Measurements from ENCODE around the gene CRB3. TPM values are rescaled to one million over a fixed set of nuclear protein-coding genes. Genes with fewer than 3 reads are reported as not detected.

The CRB3 gene
- polyA plus RNA-seq, 1 donor (not counting 4 experiments of a cell fraction or from before 2014, with no cell fraction given), result 6.1 TPM

DNA sequence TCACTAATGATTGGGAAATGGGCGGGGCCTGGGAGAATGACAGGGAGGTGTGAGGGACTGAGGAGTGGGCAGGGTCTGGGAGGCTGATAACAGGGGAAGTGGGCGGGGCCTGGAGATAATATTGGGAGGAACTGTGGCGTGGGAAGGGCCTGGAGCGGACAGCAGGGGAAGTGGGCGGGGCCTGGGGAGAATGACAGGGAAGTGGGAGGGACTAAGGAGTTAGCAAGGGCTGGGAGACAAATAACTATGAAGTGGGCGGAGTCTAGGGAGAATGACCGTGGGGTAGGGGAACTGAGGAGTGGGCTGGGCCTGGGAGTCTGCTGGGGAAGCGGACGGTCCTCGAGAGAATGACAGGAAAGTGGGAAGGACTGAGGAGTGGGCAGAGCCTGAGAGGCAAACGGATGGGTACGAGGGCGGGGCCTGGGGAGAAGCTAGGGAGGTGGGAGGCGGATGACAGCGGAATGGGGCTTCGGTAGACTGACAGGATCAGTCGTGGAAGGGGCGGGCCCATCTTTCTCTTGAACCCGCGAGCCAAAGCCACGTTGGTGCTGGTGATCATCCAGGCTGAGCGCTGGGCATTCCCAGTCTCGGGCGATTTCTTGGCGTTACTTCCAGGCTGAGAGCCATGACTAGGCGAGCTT, 52.1 kb downstream of the CRB3 start:
- no peaks in the 10 kb centered on the region for H3K27me3 ChIP-seq (ENCODE audit: control insufficient read depth, extremely low read depth, insufficient read depth, low read length)
- H3K9me1 ChIP-seq (ENCODE audit: control insufficient read depth, extremely low read depth, insufficient read depth, low read length), result no peaks in the 10 kb centered on the region
- H3K4me2 ChIP-seq (ENCODE audit: control insufficient read depth, extremely low read depth, insufficient read depth, low read depth, low read length), result peak overlapping the region; percentile 99
- TF ChIP-seq, protein P1, sequence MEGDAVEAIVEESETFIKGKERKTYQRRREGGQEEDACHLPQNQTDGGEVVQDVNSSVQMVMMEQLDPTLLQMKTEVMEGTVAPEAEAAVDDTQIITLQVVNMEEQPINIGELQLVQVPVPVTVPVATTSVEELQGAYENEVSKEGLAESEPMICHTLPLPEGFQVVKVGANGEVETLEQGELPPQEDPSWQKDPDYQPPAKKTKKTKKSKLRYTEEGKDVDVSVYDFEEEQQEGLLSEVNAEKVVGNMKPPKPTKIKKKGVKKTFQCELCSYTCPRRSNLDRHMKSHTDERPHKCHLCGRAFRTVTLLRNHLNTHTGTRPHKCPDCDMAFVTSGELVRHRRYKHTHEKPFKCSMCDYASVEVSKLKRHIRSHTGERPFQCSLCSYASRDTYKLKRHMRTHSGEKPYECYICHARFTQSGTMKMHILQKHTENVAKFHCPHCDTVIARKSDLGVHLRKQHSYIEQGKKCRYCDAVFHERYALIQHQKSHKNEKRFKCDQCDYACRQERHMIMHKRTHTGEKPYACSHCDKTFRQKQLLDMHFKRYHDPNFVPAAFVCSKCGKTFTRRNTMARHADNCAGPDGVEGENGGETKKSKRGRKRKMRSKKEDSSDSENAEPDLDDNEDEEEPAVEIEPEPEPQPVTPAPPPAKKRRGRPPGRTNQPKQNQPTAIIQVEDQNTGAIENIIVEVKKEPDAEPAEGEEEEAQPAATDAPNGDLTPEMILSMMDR (optimal IDR thresholded peaks at IDR 0.05 in 1 of 3, IDR thresholded peaks at IDR 0.05 in 1 of 3, conservative IDR thresholded peaks at IDR 0.05 in 1 of 3; ENCODE audit: extremely low read depth in 1 of 3, insufficient read depth in 2 of 3, low read length in 3 of 3), result no peak
- no peak for TF ChIP-seq EZH2 (IDR thresholded peaks at IDR 0.05; ENCODE audit: low read length)
- H4K20me1 ChIP-seq (ENCODE audit: control insufficient read depth, extremely low read depth, insufficient read depth, low read length), result no peaks in the 10 kb centered on the region
- FAIRE-seq (peak; percentile 51), DNase-seq (ENCODE audit: low read depth, low spot score) (peak; percentile 77)
- H3K27ac ChIP-seq (ENCODE audit: control insufficient read depth, insufficient read depth, low read length), result peak overlapping the region; percentile 47
- H3K79me2 ChIP-seq (ENCODE audit: control insufficient read depth, insufficient read depth, low read length), result no peaks in the 10 kb centered on the region
- H3K9me3 ChIP-seq (ENCODE audit: control insufficient read depth, low read depth, low read length), result no peaks in the 10 kb centered on the region
- no peaks in the 10 kb centered on the region for H3K36me3 ChIP-seq (ENCODE audit: control insufficient read depth in 2 of 2, extremely low read depth in 1 of 2, insufficient read depth in 2 of 2, low read length in 2 of 2)
- H3K4me3 ChIP-seq (ENCODE audit: control insufficient read depth in 2 of 3, extremely low read depth in 1 of 3, insufficient read depth in 2 of 3, low read depth in 1 of 3, low read length in 3 of 3), result peak overlapping the region; percentile 57 to 80 (median 79)
- dilution Hi-C loops (cut with MboI; ENCODE audit: extremely low pct_ligation_motif_present, low sequenced_read_pairs), result no loop called here
- H3K4me1 ChIP-seq (ENCODE audit: control insufficient read depth, extremely low read depth, insufficient read depth, low read length), result peaks cover 7% of the 10 kb centered on the region
- peak overlapping the region; percentile 73 for H3K9ac ChIP-seq (ENCODE audit: control insufficient read depth, extremely low read depth, insufficient read depth, low read length)
- peak overlapping the region; percentile 99 for H2AFZ ChIP-seq (ENCODE audit: control insufficient read depth, low read length)

Small RNAs within 50 kb of the gene (small RNA-seq; reads per million reads assigned to genes)
- gene AC010503.2 (ENCODE audit: insufficient read length in 3 of 3, low read depth in 3 of 3, low replicate concordance in 1 of 3), result 0 reads per million in 3 experiments

Other genes starting within 250 kb of the CRB3 start
- gene MLLT1, start 184.3 kb upstream of the CRB3 start, polyA plus RNA-seq, result 8.2 to 13.8 TPM (median 8.3 TPM) in 3 replicates
- 0.38 to 0.66 TPM (median 0.39 TPM) in 3 replicates for gene ACER1, start 130.7 kb upstream of the CRB3 start, polyA plus RNA-seq
- 46.8 to 54.3 TPM (median 52.8 TPM) in 3 replicates for gene CLPP, start 102.7 kb upstream of the CRB3 start, polyA plus RNA-seq
- 9.5 to 18.9 TPM (median 9.8 TPM) in 3 replicates for gene ALKBH7, start 91.5 kb upstream of the CRB3 start, polyA plus RNA-seq
- 0.33 to 0.50 TPM (median 0.36 TPM) in 3 replicates for gene PSPN, start 88.3 kb upstream of the CRB3 start, polyA plus RNA-seq
- gene GTF2F1, start 71.1 kb upstream of the CRB3 start, polyA plus RNA-seq, result 37.3 to 56.9 TPM (median 39.7 TPM) in 3 replicates
- gene KHSRP, start 39.5 kb upstream of the CRB3 start, polyA plus RNA-seq, result 41.8 to 98.9 TPM (median 56.6 TPM) in 3 replicates
- gene SLC25A41, start 30.5 kb upstream of the CRB3 start, polyA plus RNA-seq, result 0.09 TPM in 1 of 3 replicates, not detected in the others
- 6.4 to 7.7 TPM (median 6.9 TPM) in 3 replicates for gene SLC25A23, start 4.5 kb upstream of the CRB3 start, polyA plus RNA-seq
- 0.09 to 0.13 TPM in 2 of 3 replicates, not detected in the other for gene DENND1C, start 17.5 kb downstream of the CRB3 start, polyA plus RNA-seq
- gene TUBB4A, start 38.0 kb downstream of the CRB3 start, polyA plus RNA-seq, result not detected in 3 replicates
- 11.1 to 12.8 TPM (median 12.3 TPM) in 3 replicates for gene TNFSF9, start 66.8 kb downstream of the CRB3 start, polyA plus RNA-seq
- 0.22 to 0.53 TPM (median 0.30 TPM) in 3 replicates for gene CD70, start 126.9 kb downstream of the CRB3 start, polyA plus RNA-seq
- gene TNFSF14, start 205.9 kb downstream of the CRB3 start, polyA plus RNA-seq, result 0.01 TPM in 1 of 3 replicates, not detected in the others